Lung (tissue), 12 donors: ENCODE data around the gene CCNY. TPM values are rescaled to one million over a fixed set of nuclear protein-coding genes. Genes with fewer than 3 reads are reported as not detected.
A peak's percentile ranks its signal among the peaks of the same experiment; 100 is the strongest.

ENCODE experiments used
- ATAC-seq: fragments of 200-7000 bp; cut with Tn5 transposase; one replicate; pipeline ENCODE4 v1.9.1; 2020; ENCODE audit warnings: moderate number of reproducible peaks; ENCODE audit not compliant: insufficient read depth, low FRiP score
- DNase-seq, 3 donors: peaks; one replicate each; pipeline ENCODE4 v3.0.0-alpha.2; 2013 to 2017
- H3K27ac ChIP-seq, 2 donors: one replicate each; pipeline ENCODE4 v1.5.1; 2013; ENCODE audit warnings: mild to moderate bottlenecking in 2 of 2, moderate library complexity in 2 of 2, control low read depth in 1 of 2, inconsistent platforms in 1 of 2, low read depth in 1 of 2, low read length in 1 of 2
- H3K27me3 ChIP-seq, 3 donors: one replicate each; pipeline ENCODE4 v1.5.1; 2013; ENCODE audit warnings: low read length in 2 of 3; ENCODE audit not compliant: control insufficient read depth in 3 of 3, insufficient read depth in 3 of 3
- H3K36me3 ChIP-seq, 4 donors: one replicate each; pipeline ENCODE4 v1.5.1; 2013; ENCODE audit warnings: low read length in 4 of 4, mild to moderate bottlenecking in 1 of 4, moderate library complexity in 1 of 4; ENCODE audit not compliant: control insufficient read depth in 4 of 4, insufficient read depth in 4 of 4
- H3K4me1 ChIP-seq, 5 donors: one replicate each; pipeline ENCODE4 v1.5.1; 2013; ENCODE audit warnings: low read length in 5 of 5, mild to moderate bottlenecking in 2 of 5, moderate library complexity in 1 of 5; ENCODE audit not compliant: control insufficient read depth in 5 of 5, insufficient read depth in 5 of 5
- H3K4me3 ChIP-seq: one replicate; pipeline ENCODE4 v1.5.1; 2013; ENCODE audit warnings: mild to moderate bottlenecking, control low read depth, moderate library complexity
- H3K9ac ChIP-seq, 2 donors: one replicate each; pipeline ENCODE4 v1.5.1; 2013; ENCODE audit warnings: low read length in 2 of 2, control low read depth in 1 of 2; ENCODE audit not compliant: insufficient read depth in 1 of 2
- H3K9me3 ChIP-seq, 4 donors: one replicate each; pipeline ENCODE4 v1.5.1; 2013; ENCODE audit warnings: low read length in 3 of 4, mild to moderate bottlenecking in 1 of 4, moderate library complexity in 1 of 4; ENCODE audit not compliant: control insufficient read depth in 4 of 4, insufficient read depth in 3 of 4
- CTCF ChIP-seq: IDR thresholded peaks from 2 replicates; pipeline ENCODE4 v1.5.1; 2012; ENCODE audit warnings: mild to moderate bottlenecking; ENCODE audit errors: control extremely low read depth, extremely low read depth
- WGBS, 2 donors: extraction: QIAGEN DNeasy Blood & Tissue Kit; methylation state at CpG; one replicate each; pipeline ENCODE4 v1.1.7; 2013; 5-methylcytosine and 5-hydroxymethylcytosine counted together
- polyA plus RNA-seq, 2 donors: library from polyadenylated mRNA; stranded (reverse); fragments of 200-250 nt; gene quantifications; one replicate each; pipeline ENCODE4 v1.2.1, GENCODE V29; 2013
- total RNA-seq, 2 donors: library from RNA; depleted of rRNA in 1 of 2; stranded (reverse); fragments of >200 nt in 1 of 2; gene quantifications; one replicate each; pipeline ENCODE4 v1.2.1, GENCODE V29; 2014 to 2021
- donor health status: control.
- donor health status: control.
- donor health status: Bipolar disorder and iron deficiency.
- donor health status: healthy.
- donor health status: DM: yes; HTN: yes; CAD: no.

Gene CCNY
- total and polyA plus RNA-seq, 4 donors, result 26.6 to 63.0 (median 38.8) TPM

- H3K9ac ChIP-seq, result no peak overlapping the region
- DNase-seq (no peak), ATAC-seq (no peak)
- peak overlapping the region in 1 of 2 donors; percentile 57 for H3K27ac ChIP-seq
- peaks cover 10 to 66% (median 15%) of the 10 kb centered on the region in 5 donors for H3K4me1 ChIP-seq
- WGBS, 2 donors, result 100% methylated on average over 1 of the region's 1 CpG
- no peaks in the 10 kb centered on the region for H3K36me3 ChIP-seq
- H3K9me3 ChIP-seq, result no peaks in the 10 kb centered on the region
- no peak for TF ChIP-seq CTCF
- H3K27me3 ChIP-seq, result no peaks in the 10 kb centered on the region
- no peak overlapping the region for H3K4me3 ChIP-seq
Measured at GRCh38 chr10:35375091-35375765, 38.9 kb downstream of the CCNY start.

GRCh38 chr10:35377050-35377728, 40.9 kb downstream of the CCNY start:
- no peak for DNase-seq
- H3K4me1 ChIP-seq, result peaks cover 7 to 60% (median 17%) of the 10 kb centered on the region in 5 donors
- H3K9ac ChIP-seq, result no peak overlapping the region
- no peak for TF ChIP-seq CTCF
- no peak for ATAC-seq
- 81 to 83% methylated on average over 5 of the region's 5 CpGs for WGBS, 2 donors
- H3K27ac ChIP-seq, result no peak overlapping the region
- no peak overlapping the region for H3K4me3 ChIP-seq
- no peaks in the 10 kb centered on the region for H3K9me3 ChIP-seq
- H3K27me3 ChIP-seq, result no peaks in the 10 kb centered on the region
- H3K36me3 ChIP-seq, result no peaks in the 10 kb centered on the region

GRCh38 chr10:35378541-35379210, 42.4 kb downstream of the CCNY start:
- 38 to 66% methylated on average over 9 of the region's 9 CpGs for WGBS, 2 donors
- Histone ChIP-seq H3K9ac (no peak overlapping the region), H3K27ac (peak overlapping the region; percentile 72 to 84), H3K9me3 (no peaks in the 10 kb centered on the region), H3K27me3 (no peaks in the 10 kb centered on the region), H3K4me3 (no peak overlapping the region), H3K36me3 (no peaks in the 10 kb centered on the region), H3K4me1 (peaks cover 7 to 57% (median 17%) of the 10 kb centered on the region in 5 donors)
- DNase-seq (no peak), ATAC-seq (peak; percentile 7)
- TF ChIP-seq CTCF, result no peak
